Measurements from ENCODE around the gene TMEM59L. TPM values are rescaled to one million over a fixed set of nuclear protein-coding genes. Genes with fewer than 3 reads are reported as not detected.

The TMEM59L gene
- total and polyA plus RNA-seq, 2 of the 13 experiments (the other 11 are each of a cell fraction or from before 2014, with no cell fraction given), result 0.97 to 5.5 TPM

DNA sequence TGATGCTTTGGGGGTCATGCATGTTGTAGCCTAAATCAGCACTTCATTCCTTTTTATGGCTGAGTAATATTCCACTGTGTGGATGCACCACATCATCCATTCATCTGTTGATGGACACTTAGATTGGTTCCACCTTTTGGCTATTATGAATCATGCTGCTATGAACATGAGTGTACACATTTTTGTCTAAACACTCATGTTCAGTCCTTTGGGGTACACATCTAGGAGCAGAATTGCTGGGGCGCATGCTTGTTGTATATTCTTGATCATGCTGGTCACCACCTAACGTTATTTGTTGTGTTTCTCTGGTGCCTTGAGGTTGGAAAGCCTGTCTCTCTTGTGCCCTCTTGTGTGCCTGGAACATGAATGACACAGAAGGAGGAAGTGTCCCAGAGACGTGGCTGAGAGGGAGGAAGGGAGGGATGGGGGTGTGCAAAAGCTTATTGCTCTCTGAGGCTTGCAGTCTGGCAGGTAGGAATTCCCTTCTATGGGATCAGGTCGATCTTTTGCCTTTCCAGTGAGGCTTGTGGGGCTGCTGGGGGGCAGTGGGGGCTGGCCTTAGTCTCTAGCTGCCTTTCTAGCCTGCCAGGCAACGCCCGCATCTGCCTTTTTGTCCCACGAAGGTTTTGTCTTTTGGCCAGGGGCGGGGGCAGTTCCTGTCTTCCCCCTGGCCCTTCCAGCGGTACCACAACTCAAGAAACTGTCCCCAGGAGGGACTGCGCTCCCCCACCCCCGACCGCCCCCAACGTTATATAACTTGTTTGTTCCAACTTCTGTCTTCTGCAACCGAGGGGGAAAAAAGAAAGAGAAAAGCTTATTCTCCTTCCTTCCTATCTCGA lies 31.7 kb downstream of the TMEM59L start (continued):
- TF ChIP-seq ELF3 (CRISPR knock-in tag; IDR thresholded peaks at IDR 0.05) (peak; percentile 45; the same call in 1 of the 2 replicates), ZNF556 (CRISPR knock-in tag; IDR thresholded peaks at IDR 0.05; ENCODE audit: borderline replicate concordance) (no peak), CTCF (CRISPR knock-in tag; IDR thresholded peaks at IDR 0.05) (peak; percentile 57)

- Histone ChIP-seq H3K27ac (ENCODE audit: extremely low read length, insufficient read depth, low read length) (no peak overlapping the region), H2AFZ (ENCODE audit: low read length) (no peak overlapping the region), H3K9me3 (ENCODE audit: low read length) (no peaks in the 10 kb centered on the region), H4K20me1 (ENCODE audit: insufficient read depth, low read length) (no peaks in the 10 kb centered on the region), H3K4me1 (ENCODE audit: insufficient read depth, low read length) (peaks cover 10% of the 10 kb centered on the region; the same call in 1 of the 2 replicates), H3K79me2 (ENCODE audit: insufficient read depth, low read length) (peaks cover 10% of the 10 kb centered on the region), H3K27me3 (ENCODE audit: control insufficient read depth in 1 of 2, insufficient read depth in 2 of 2, low read length in 2 of 2) (no peaks in the 10 kb centered on the region), H3K4me2 (ENCODE audit: low read depth, low read length) (no peak overlapping the region), H3K36me3 (replicated peaks in 1 of 2; ENCODE audit: control insufficient read depth in 1 of 2, insufficient read depth in 2 of 2, low read length in 2 of 2) (no peaks in the 10 kb centered on the region; a peak in 1 of 5 replicates), H3K4me3 (replicated peaks in 1 of 3; ENCODE audit: insufficient read depth in 1 of 3, low read depth in 2 of 3, low read length in 3 of 3) (no peak overlapping the region), H3K9ac (ENCODE audit: insufficient read depth, low read depth, low read length) (no peak overlapping the region)
- DNase-seq (ENCODE audit: low spot score) (no peak), ATAC-seq (no peak), FAIRE-seq (no peak)
- CTCF ChIA-PET (ENCODE audit: low intra/inter-chr PET ratio, low total read pairs), result no interaction called here
- intact Hi-C loops (cut with micrococcal nuclease; ENCODE audit: unreplicated experiment) (no loop called here), in situ Hi-C loops (cut with HindIII; ENCODE audit: extremely low pct_ligation_motif_present, low pct_unique_long_range_greater_than_20kb) (no loop called here)
- no TSS peak for BruUV-seq (replicated peaks)
- WGBS (ENCODE audit: low lambda C conversion rate), result 90% methylated on average over 10 of the region's 13 CpGs
- POLR2A ChIA-PET, result no interaction called here
- TF ChIP-seq SSRP1 (CRISPR knock-in tag; IDR thresholded peaks at IDR 0.05) (no peak), ZNF816 (CRISPR knock-in tag; IDR thresholded peaks at IDR 0.05; ENCODE audit: borderline replicate concordance) (no peak), JUNB (CRISPR knock-in tag; IDR thresholded peaks at IDR 0.05; ENCODE audit: borderline replicate concordance) (no peak), ZBTB8A (CRISPR knock-in tag; IDR thresholded peaks at IDR 0.05; ENCODE audit: borderline replicate concordance, low read depth) (no peak), ZNF747 (CRISPR knock-in tag; IDR thresholded peaks at IDR 0.05; ENCODE audit: borderline replicate concordance) (no peak), ZNF558 (CRISPR knock-in tag; IDR thresholded peaks at IDR 0.05; ENCODE audit: borderline replicate concordance) (no peak), RNF2 (conservative IDR thresholded peaks at IDR 0.05; ENCODE audit: low read depth) (no peak), JUND (CRISPR knock-in tag; IDR thresholded peaks at IDR 0.05) (no peak), PAXIP1 (CRISPR knock-in tag; conservative IDR thresholded peaks at IDR 0.05) (no peak), RELA (CRISPR knock-in tag; IDR thresholded peaks at IDR 0.05) (no peak)
- TF ChIP-seq, protein P1, sequence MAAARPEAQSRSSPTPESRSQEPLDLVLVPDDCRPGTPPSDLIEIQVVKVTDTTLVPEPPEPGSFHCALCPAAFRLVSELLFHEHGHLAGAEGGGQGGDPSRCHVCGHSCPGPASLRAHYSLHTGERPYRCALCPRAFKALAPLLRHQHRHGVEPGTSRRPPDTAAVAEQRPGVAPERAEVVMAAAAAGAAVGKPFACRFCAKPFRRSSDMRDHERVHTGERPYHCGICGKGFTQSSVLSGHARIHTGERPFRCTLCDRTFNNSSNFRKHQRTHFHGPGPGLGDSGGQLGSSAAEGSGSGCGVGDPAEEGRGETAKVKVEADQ (CRISPR knock-in tag; IDR thresholded peaks at IDR 0.05; ENCODE audit: borderline replicate concordance), result no peak
- TF ChIP-seq, protein P2, sequence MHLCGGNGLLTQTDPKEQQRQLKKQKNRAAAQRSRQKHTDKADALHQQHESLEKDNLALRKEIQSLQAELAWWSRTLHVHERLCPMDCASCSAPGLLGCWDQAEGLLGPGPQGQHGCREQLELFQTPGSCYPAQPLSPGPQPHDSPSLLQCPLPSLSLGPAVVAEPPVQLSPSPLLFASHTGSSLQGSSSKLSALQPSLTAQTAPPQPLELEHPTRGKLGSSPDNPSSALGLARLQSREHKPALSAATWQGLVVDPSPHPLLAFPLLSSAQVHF (CRISPR knock-in tag; IDR thresholded peaks at IDR 0.05), result no peak
Measured at GRCh38 chr19:18645035-18645511, 32.4 kb downstream of the TMEM59L start.
